DOHH2 (cell line): ENCODE measurements around the gene PTMS.

ENCODE experiments used
- H3F3A ChIP-seq: fragments of 200-600 bp; sonication (generic), shearing (Covaris generic); 2 replicates; pipeline ENCODE4 v1.6.0; 2016; ENCODE audit warnings: antibody characterized with exemption, mild to moderate bottlenecking; ENCODE audit not compliant: control insufficient read depth, insufficient read depth
- H3K27ac ChIP-seq: fragments of 200-600 bp; sonication (generic); 2 replicates; pipeline ENCODE4 v1.5.1; 2014; ENCODE audit warnings: low read depth, mild to moderate bottlenecking, low read length, moderate library complexity
- H3K27me3 ChIP-seq: fragments of 200-600 bp; sonication (generic); 2 replicates; pipeline ENCODE4 v1.6.1; 2014; ENCODE audit warnings: mild to moderate bottlenecking, low read length, mixed read lengths; ENCODE audit not compliant: control insufficient read depth
- H3K36me3 ChIP-seq: fragments of 200-600 bp; sonication (generic); 2 replicates; pipeline ENCODE4 v1.6.1; 2014; ENCODE audit warnings: mild to moderate bottlenecking, low read length, moderate library complexity, mixed read lengths; ENCODE audit not compliant: control insufficient read depth
- H3K4me1 ChIP-seq: fragments of 200-600 bp; sonication (generic); 2 replicates; pipeline ENCODE4 v1.6.1; 2014; ENCODE audit warnings: mild to moderate bottlenecking, low read length, mixed read lengths; ENCODE audit not compliant: control insufficient read depth
- H3K4me2 ChIP-seq: fragments of 200-600 bp; sonication (generic); 2 replicates; pipeline ENCODE4 v1.6.0; 2014; ENCODE audit warnings: mild to moderate bottlenecking, low read length, moderate library complexity
- H3K4me3 ChIP-seq: fragments of 200-600 bp; sonication (generic); 2 replicates; pipeline ENCODE4 v1.5.1; 2014; ENCODE audit warnings: mild to moderate bottlenecking, low read length, mixed read lengths
- H3K79me2 ChIP-seq: fragments of 200-600 bp; sonication (generic); 2 replicates; pipeline ENCODE4 v1.6.1; 2014; ENCODE audit warnings: mild to moderate bottlenecking, low read length, mixed read lengths; ENCODE audit not compliant: control insufficient read depth
- H3K9me2 ChIP-seq: fragments of 200-600 bp; sonication (generic); replicated peaks from 2 replicates; pipeline ENCODE4 v1.6.1; 2014; ENCODE audit warnings: mild to moderate bottlenecking, low read length, mixed read lengths; ENCODE audit not compliant: control insufficient read depth
- H3K9me3 ChIP-seq: fragments of 200-600 bp; sonication (generic); 2 replicates; pipeline ENCODE4 v1.6.1; 2014; ENCODE audit warnings: antibody characterized with exemption, low read length, mixed read lengths; ENCODE audit not compliant: control insufficient read depth, insufficient read depth
- H4K20me1 ChIP-seq: fragments of 200-600 bp; sonication (generic); 2 replicates; pipeline ENCODE4 v1.6.0; 2014; ENCODE audit warnings: low read depth, mild to moderate bottlenecking, antibody characterized with exemption, low read length, moderate library complexity; ENCODE audit not compliant: control insufficient read depth, insufficient read depth
- CTCF ChIP-seq: fragments of 200-600 bp; sonication (generic); IDR thresholded peaks from one replicate; pipeline ENCODE4 v1.5.1; 2014; ENCODE audit warnings: antibody characterized with exemption, mild to moderate bottlenecking, low read depth, low read length; ENCODE audit not compliant: poor library complexity, severe bottlenecking
- EZH2phosphoT487 ChIP-seq: fragments of 200-600 bp; sonication (generic); IDR thresholded peaks from 2 replicates; pipeline ENCODE4 v1.6.1; 2017; ENCODE audit warnings: borderline replicate concordance, mild to moderate bottlenecking, antibody characterized with exemption, low read length, moderate library complexity, mixed read lengths

Gene PTMS

DNA sequence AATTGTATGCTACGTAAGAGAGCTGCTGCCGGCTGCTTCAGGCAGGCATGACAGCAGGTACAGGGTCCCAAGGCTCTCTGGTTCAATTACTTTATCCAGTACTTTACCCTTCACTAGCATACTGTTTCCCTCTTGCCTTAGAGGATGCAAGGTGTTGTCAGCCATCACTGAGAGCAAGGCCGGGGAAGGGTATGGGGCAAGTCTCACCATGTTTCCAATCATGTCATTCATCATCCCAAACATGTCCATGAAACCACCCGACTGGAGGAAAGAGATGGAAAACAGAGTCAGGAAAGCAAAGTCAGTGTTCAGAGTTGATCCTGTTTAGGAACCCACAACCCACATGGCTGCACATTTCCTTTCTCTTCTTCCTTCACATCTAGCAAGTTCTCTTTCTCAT is 15.7 kb upstream of the PTMS start:
- no peak overlapping the region for H3K4me2 ChIP-seq
- peaks cover 37% of the 10 kb centered on the region for H3K4me1 ChIP-seq

GRCh38 chr12:6751767-6752166 is 14.4 kb upstream of the PTMS start:
- Histone ChIP-seq H3K79me2 (peaks cover 13% of the 10 kb centered on the region), H3F3A (no peaks in the 10 kb centered on the region; the same call in 1 of the 2 replicates), H3K9me3 (no peaks in the 10 kb centered on the region), H3K27me3 (no peaks in the 10 kb centered on the region), H3K9me2 (no peaks in the 10 kb centered on the region), H3K4me1 (peaks cover 25% of the 10 kb centered on the region), H3K4me2 (peak overlapping the region; percentile 98), H3K4me3 (peak overlapping the region; percentile 88), H3K27ac (no peak overlapping the region), H4K20me1 (no peaks in the 10 kb centered on the region), H3K36me3 (peaks cover 53% of the 10 kb centered on the region)
- TF ChIP-seq CTCF (no peak), EZH2phosphoT487 (no peak)

More for the DNA sequence above, 15.7 kb upstream of the PTMS start:
- Histone ChIP-seq H3F3A (no peaks in the 10 kb centered on the region; the same call in 1 of the 2 replicates), H3K4me3 (no peak overlapping the region), H3K9me2 (no peaks in the 10 kb centered on the region), H3K36me3 (peaks cover 61% of the 10 kb centered on the region), H3K27ac (no peak overlapping the region), H3K9me3 (no peaks in the 10 kb centered on the region), H3K79me2 (peaks cover 13% of the 10 kb centered on the region), H3K27me3 (no peaks in the 10 kb centered on the region), H4K20me1 (no peaks in the 10 kb centered on the region)
- TF ChIP-seq EZH2phosphoT487: no peak
- no peak for TF ChIP-seq CTCF

DNA sequence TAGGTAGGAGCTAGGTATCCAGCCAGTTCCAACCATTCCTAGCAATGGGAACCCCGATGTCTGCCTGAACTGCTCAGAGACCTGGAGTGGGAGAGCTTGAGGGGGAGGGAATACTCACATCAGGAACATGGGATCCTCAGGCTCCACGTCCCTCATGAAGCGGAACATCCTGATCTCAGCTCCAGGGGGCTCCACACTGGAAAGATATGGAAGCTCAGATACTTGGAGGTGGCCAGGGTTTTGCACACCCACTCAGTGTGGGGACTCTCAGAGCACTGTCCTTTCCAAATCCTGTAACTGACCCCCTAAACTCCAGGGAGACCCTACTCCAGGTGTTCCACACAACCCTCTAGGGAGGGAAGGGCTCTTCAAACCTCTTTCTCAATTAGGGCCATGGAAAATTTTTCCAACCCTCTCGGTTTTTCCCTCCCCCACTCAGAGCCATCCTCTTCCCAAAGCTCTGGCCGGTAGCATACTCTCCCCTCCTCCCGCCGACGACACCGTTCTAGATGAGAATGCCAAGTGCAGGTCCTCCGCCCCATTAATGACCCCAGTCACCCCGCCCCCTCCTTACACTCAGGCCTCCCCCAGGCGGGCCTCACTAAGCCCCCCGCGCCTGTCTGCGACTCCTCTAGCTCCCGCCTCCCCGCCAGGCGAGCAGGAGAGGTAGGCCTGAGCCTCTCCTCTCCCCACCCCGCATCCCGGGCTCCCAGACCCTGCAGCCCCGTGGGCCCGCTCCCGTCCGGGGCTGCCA is 13.8 kb upstream of the PTMS start:
- H3F3A ChIP-seq: no peaks in the 10 kb centered on the region; the same call in 1 of the 2 replicates
- H3K27me3 ChIP-seq: no peaks in the 10 kb centered on the region
- peak overlapping the region; percentile 88 for H3K4me3 ChIP-seq
- H4K20me1 ChIP-seq: no peaks in the 10 kb centered on the region
- H3K4me2 ChIP-seq: peak overlapping the region; percentile 98
- H3K9me2 ChIP-seq: no peaks in the 10 kb centered on the region
- peak overlapping the region; percentile 90 for H3K27ac ChIP-seq
- H3K36me3 ChIP-seq: peaks cover 47% of the 10 kb centered on the region
- no peaks in the 10 kb centered on the region for H3K9me3 ChIP-seq
- TF ChIP-seq EZH2phosphoT487 (no peak), CTCF (no peak)
- peaks cover 27% of the 10 kb centered on the region for H3K4me1 ChIP-seq
- H3K79me2 ChIP-seq: peaks cover 13% of the 10 kb centered on the region
